H1 (cell line): ENCODE measurements around the gene STIM2. TPM values are rescaled to one million over a fixed set of nuclear protein-coding genes. Genes with fewer than 3 reads are reported as not detected.
A peak's percentile ranks its signal among the peaks of the same experiment; 100 is the strongest.

ENCODE experiments used
- CTCF ChIA-PET: fragments of 300-600 bp; sonication (Branson Sonifier 250); formaldehyde crosslinking; loops from one replicate; lab custom pipeline; 2021; ENCODE audit not compliant: partially characterized antibody; lab: Charles Lee
- POLR2A ChIA-PET: fragments of 300-600 bp; sonication (Branson Sonifier 250); formaldehyde crosslinking; loops from one replicate; lab custom pipeline; 2021; ENCODE audit warnings: inconsistent platforms; ENCODE audit not compliant: partially characterized antibody; lab: Charles Lee
- DNase-seq, 2 experiments: peaks; one replicate each; pipeline versions ENCODE4 v3.0.0 to v3.0.0-alpha.2; 2010 to 2022; ENCODE audit warnings: low spot score in 2 of 2, low read depth in 1 of 2, mixed read lengths in 1 of 2
- FAIRE-seq: peaks from 2 replicates; lab custom pipeline; 2011; peaks lifted over from hg19 to GRCh38; lab: Jason Lieb, UNC
- H2AFZ ChIP-seq: 2 replicates; pipeline ENCODE4 v1.8.1; 2012; ENCODE audit warnings: low read length, inconsistent platforms
- H2AK5ac ChIP-seq: 2 replicates; pipeline ENCODE4 v1.6.1; 2013; ENCODE audit warnings: low read depth, low read length
- H2BK120ac ChIP-seq: replicated peaks from 2 replicates; pipeline ENCODE3; 2013; ENCODE audit warnings: low read depth, low read length, inconsistent platforms
- H2BK12ac ChIP-seq: 2 replicates; pipeline ENCODE4 v1.6.1; 2013; ENCODE audit warnings: low read depth, low read length
- H2BK15ac ChIP-seq: 2 replicates; pipeline ENCODE4 v1.6.1; 2013; ENCODE audit warnings: low read length
- H2BK20ac ChIP-seq: 2 replicates; pipeline ENCODE4 v1.6.1; 2013; ENCODE audit warnings: low read length
- H2BK5ac ChIP-seq: 2 replicates; pipeline ENCODE4 v1.6.1; 2013; ENCODE audit warnings: low read depth, low read length
- H3K14ac ChIP-seq: 2 replicates; pipeline ENCODE4 v1.6.1; 2013; ENCODE audit warnings: inconsistent platforms; ENCODE audit not compliant: insufficient read length
- H3K18ac ChIP-seq: 2 replicates; pipeline ENCODE4 v1.6.1; 2013; ENCODE audit warnings: low read length; ENCODE audit errors: extremely low read depth
- H3K23ac ChIP-seq: 2 replicates; pipeline ENCODE4 v1.6.1; 2013; ENCODE audit warnings: inconsistent platforms; ENCODE audit not compliant: insufficient read length
- H3K23me2 ChIP-seq: 2 replicates; pipeline ENCODE4 v1.6.1; 2013; ENCODE audit warnings: low read depth, low read length
- H3K27ac ChIP-seq: 2 replicates; pipeline ENCODE4 v1.6.1; 2011; ENCODE audit warnings: low read depth, low read length, inconsistent platforms
- H3K27me3 ChIP-seq, 4 experiments: replicated peaks in 1 of 4; 1 replicate in 1 of 4; 2 replicates in 3 of 4; pipeline versions ENCODE4 v1.6.1 to v1.8.1; 2011 to 2013; ENCODE audit warnings: low read length in 3 of 4, mild to moderate bottlenecking in 3 of 4, inconsistent platforms in 2 of 4, mixed read lengths in 2 of 4, moderate library complexity in 1 of 4; ENCODE audit not compliant: control insufficient read depth in 3 of 4, insufficient read depth in 3 of 4; ENCODE audit errors: extremely low read depth in 1 of 4
- H3K36me3 ChIP-seq, 4 experiments: 2 replicates each; pipeline versions ENCODE4 v1.6.1 to v1.8.1; 2011 to 2013; ENCODE audit warnings: mild to moderate bottlenecking in 4 of 4, low read length in 3 of 4, moderate library complexity in 2 of 4, control low read depth in 1 of 4, inconsistent platforms in 1 of 4; ENCODE audit not compliant: insufficient read depth in 4 of 4, control insufficient read depth in 2 of 4
- H3K4ac ChIP-seq: replicated peaks from 2 replicates; pipeline ENCODE3; 2013; ENCODE audit warnings: low read length, low read depth, mixed read lengths, inconsistent platforms; ENCODE audit not compliant: insufficient read length
- H3K4me1 ChIP-seq, 4 experiments: replicated peaks in 1 of 4; 1 replicate in 1 of 4; 2 replicates in 3 of 4; pipeline versions ENCODE4 v1.6.1 to v1.8.1; 2011 to 2013; ENCODE audit warnings: low read length in 3 of 4, inconsistent platforms in 2 of 4, mixed read lengths in 1 of 4; ENCODE audit not compliant: insufficient read depth in 4 of 4, control insufficient read depth in 3 of 4
- H3K4me2 ChIP-seq, 2 experiments: 2 replicates each; pipeline versions ENCODE4 v1.6.1 to v1.8.1; 2011 to 2013; ENCODE audit warnings: low read depth in 2 of 2, low read length in 2 of 2, control low read depth in 1 of 2, inconsistent platforms in 1 of 2, mild to moderate bottlenecking in 1 of 2; ENCODE audit not compliant: insufficient read depth in 1 of 2
- H3K4me3 ChIP-seq, 4 experiments: fragments of 200-600, 300-600 bp in 1 of 4; sonication (generic), shearing (Covaris generic), sonication (Bioruptor Twin) in 1 of 4; 2 replicates each; pipeline versions ENCODE4 v1.5.1 to v1.8.1; 2011 to 2016; ENCODE audit warnings: low read length in 4 of 4, low read depth in 3 of 4, control low read depth in 2 of 4, inconsistent platforms in 2 of 4, mild to moderate bottlenecking in 2 of 4, mixed read lengths in 1 of 4, moderate library complexity in 1 of 4; ENCODE audit not compliant: insufficient read depth in 2 of 4; ENCODE audit errors: extremely low read depth in 1 of 4
- H3K56ac ChIP-seq: replicated peaks from 2 replicates; pipeline ENCODE3; 2013; ENCODE audit warnings: low read depth, mild to moderate bottlenecking, mixed read lengths, low read length, inconsistent platforms; ENCODE audit not compliant: insufficient read length
- H3K79me1 ChIP-seq: 2 replicates; pipeline ENCODE4 v1.6.1; 2013; ENCODE audit warnings: low read depth, low read length, control low read depth
- H3K79me2 ChIP-seq, 2 experiments: 2 replicates each; pipeline versions ENCODE4 v1.6.1 to v1.8.1; 2012 to 2013; ENCODE audit warnings: low read length in 2 of 2, mild to moderate bottlenecking in 2 of 2, inconsistent platforms in 1 of 2; ENCODE audit not compliant: insufficient read depth in 2 of 2, control insufficient read depth in 1 of 2
- H3K9ac ChIP-seq, 4 experiments: replicated peaks in 1 of 4; 1 replicate in 1 of 4; 2 replicates in 3 of 4; pipeline versions ENCODE4 v1.6.1 to v1.8.1; 2011 to 2013; ENCODE audit warnings: low read depth in 3 of 4, low read length in 3 of 4, control low read depth in 2 of 4, mild to moderate bottlenecking in 2 of 4, moderate library complexity in 2 of 4, inconsistent platforms in 1 of 4; ENCODE audit errors: extremely low read depth in 1 of 4
- H3K9me3 ChIP-seq, 2 experiments: 2 replicates each; pipeline versions ENCODE4 v1.6.1 to v1.8.1; 2012 to 2013; ENCODE audit warnings: mild to moderate bottlenecking in 2 of 2, moderate library complexity in 2 of 2, control low read depth in 1 of 2, inconsistent platforms in 1 of 2, low read depth in 1 of 2, low read length in 1 of 2, mixed read lengths in 1 of 2; ENCODE audit not compliant: insufficient read depth in 2 of 2
- H4K20me1 ChIP-seq, 2 experiments: replicated peaks in 1 of 2; 2 replicates each; pipeline versions ENCODE3 to v1.8.1; 2011 to 2013; ENCODE audit warnings: inconsistent platforms in 2 of 2, low read length in 2 of 2, mild to moderate bottlenecking in 1 of 2; ENCODE audit not compliant: insufficient read depth in 2 of 2, control insufficient read depth in 1 of 2
- H4K5ac ChIP-seq: 2 replicates; pipeline ENCODE4 v1.6.1; 2013; ENCODE audit warnings: low read length, low read depth, mixed read lengths, inconsistent platforms; ENCODE audit not compliant: insufficient read length
- H4K8ac ChIP-seq: 2 replicates; pipeline ENCODE4 v1.8.0; 2013; ENCODE audit warnings: mild to moderate bottlenecking, moderate library complexity, low read length, inconsistent platforms; ENCODE audit not compliant: insufficient read depth; ENCODE audit errors: extremely low read depth
- H4K91ac ChIP-seq: replicated peaks from 2 replicates; pipeline ENCODE3; 2013; ENCODE audit warnings: low read length, mixed read lengths, inconsistent platforms; ENCODE audit not compliant: insufficient read length
- E2F6 ChIP-seq: IDR thresholded peaks from 2 replicates; pipeline ENCODE4 v1.6.1; 2012; ENCODE audit warnings: inconsistent platforms
- RNF2 ChIP-seq: fragments of 200-900, 300-1000 bp; sonication (generic); IDR thresholded peaks from 2 replicates; pipeline ENCODE4 v1.7.1; 2016; ENCODE audit warnings: borderline replicate concordance, low read depth, mild to moderate bottlenecking, antibody characterized with exemption, low read length; ENCODE audit not compliant: poor library complexity, severe bottlenecking; ENCODE audit errors: missing control alignments
- SIX5 ChIP-seq: IDR thresholded peaks from 2 replicates; pipeline ENCODE4 v1.6.1; 2011; ENCODE audit warnings: mild to moderate bottlenecking, low read depth, low read length
- WGBS, 2 experiments: shearing (Covaris generic) in 1 of 2; methylation state at CpG; one replicate each; pipeline versions ENCODE4 v1.1.6 to v1.1.7; 2013 to 2015; ENCODE audit warnings: low lambda C conversion rate in 2 of 2, mixed read lengths in 2 of 2, inconsistent platforms in 1 of 2, low coverage in 1 of 2, missing lambda C conversion rate in 1 of 2; ENCODE audit not compliant: insufficient replicate concordance in 2 of 2, insufficient coverage in 1 of 2, insufficient read length in 1 of 2; ENCODE audit errors: extremely low coverage in 1 of 2, missing lambda C conversion rate in 1 of 2; 5-methylcytosine and 5-hydroxymethylcytosine counted together
- polyA plus RNA-seq, 7 experiments: library from polyadenylated mRNA; depleted of rRNA in 3 of 7; stranded (reverse) in 5 of 7; unstranded in 2 of 7; fragments of >200 nt in 5 of 7; fragments of 200-250 nt in 2 of 7; gene quantifications; 1 replicate in 5 of 7; 2 replicates in 1 of 7; 4 replicates in 1 of 7; pipeline versions ENCODE4 v1.2.1 to v1.2.3, GENCODE V29; 2011 to 2013; ENCODE audit warnings: missing spikeins in 2 of 7, mixed read lengths in 2 of 7
- total RNA-seq: library from RNA; stranded (reverse); fragmentation: NEBNext Ultra II Directional; extraction: Animal tissue kit (Norgen Biotek cat#: 25700); gene quantifications from 2 replicates; pipeline ENCODE4 v1.2.1, GENCODE V29; 2021

STIM2 gene
- total and polyA plus RNA-seq, 2 of the 8 experiments (the other 6 are each of a cell fraction or from before 2014, with no cell fraction given), result 22.9 to 23.0 TPM

DNA sequence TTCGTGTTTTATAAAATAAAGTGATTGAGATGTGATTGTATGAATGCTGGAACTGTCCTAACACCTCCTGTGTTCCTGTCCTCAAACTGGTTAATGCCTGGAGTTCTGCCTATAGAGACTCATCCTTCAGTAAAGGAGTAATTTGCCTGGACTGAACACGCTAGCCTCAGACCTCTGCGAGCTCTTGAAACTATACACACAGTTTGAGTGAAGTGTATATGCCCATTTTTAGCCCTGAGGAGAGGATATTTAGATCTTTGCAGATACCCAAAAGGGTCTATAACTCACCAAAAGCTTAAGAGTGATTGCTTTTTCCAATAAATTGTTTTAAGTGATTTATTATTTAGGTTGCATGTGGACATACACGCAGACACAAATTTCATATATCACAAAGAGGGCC lies 29.9 kb upstream of the STIM2 start:
- WGBS, 2 experiments, result 86% methylated on average over 4 of the region's 4 CpGs; no CpG with 5 or more reads in 1 of the 2 experiments
- Histone ChIP-seq H2BK20ac (no peak overlapping the region), H3K4me3 (no peak overlapping the region), H3K27ac (no peak overlapping the region), H2AFZ (peak overlapping the region; percentile 17; the same call in 1 of the 2 replicates), H3K79me2 (no peaks in the 10 kb centered on the region), H3K9ac (no peak overlapping the region), H4K91ac (no peak overlapping the region), H3K9me3 (no peaks in the 10 kb centered on the region), H3K36me3 (no peaks in the 10 kb centered on the region; a peak in 1 of 8 replicates), H2BK5ac (no peak overlapping the region), H3K4ac (no peak overlapping the region), H4K20me1 (no peaks in the 10 kb centered on the region), H3K14ac (no peak overlapping the region), H2BK15ac (no peak overlapping the region), H3K4me1 (peaks cover 0 to 4% (median 2%) of the 10 kb centered on the region in 4 experiments; a peak in 3 of 7 replicates), H2BK12ac (no peak overlapping the region), H3K56ac (no peak overlapping the region), H3K27me3 (no peaks in the 10 kb centered on the region), H2AK5ac (no peak overlapping the region), H2BK120ac (no peak overlapping the region), H4K8ac (no peak overlapping the region), H3K18ac (no peak overlapping the region), H4K5ac (no peak overlapping the region), H3K23ac (no peak overlapping the region), H3K79me1 (no peaks in the 10 kb centered on the region), H3K23me2 (no peaks in the 10 kb centered on the region), H3K4me2 (no peak overlapping the region)
- ChIA-PET POLR2A (no interaction called here), CTCF (interaction anchor here (0.9 kb wide), 1 partner anchor 31 kb away, joined by 3 read pairs; no protein-coding TSS in a partner anchor)
- FAIRE-seq (peak; percentile 48), DNase-seq (no peak)
- no peak for TF ChIP-seq RNF2
- TF ChIP-seq E2F6, result no peak
- TF ChIP-seq SIX5, result no peak
